GM06990 (cell line): Measurements from ENCODE around the gene WDR93.

Source experiments
- DNase-seq: peaks from one replicate; pipeline ENCODE4 v3.0.0-alpha.2; 2011; ENCODE audit not compliant: insufficient read length; ENCODE audit errors: extremely low read depth
- H3K27me3 ChIP-seq: replicated peaks from 2 replicates; pipeline ENCODE4 v1.6.0; 2011; ENCODE audit warnings: low read length; ENCODE audit not compliant: control insufficient read depth, insufficient read depth
- H3K36me3 ChIP-seq: 2 replicates; pipeline ENCODE4 v1.5.1; 2011; ENCODE audit warnings: low read length; ENCODE audit not compliant: control insufficient read depth, insufficient read depth
- H3K4me3 ChIP-seq: replicated peaks from 2 replicates; pipeline ENCODE4 v1.5.1; 2011; ENCODE audit warnings: low read depth, mild to moderate bottlenecking, control low read depth, low read length
- TF ChIP-seq, protein P1 (sequence below): IDR thresholded peaks from 2 replicates; pipeline ENCODE4 v1.5.1; 2011; ENCODE audit warnings: low read length, control low read depth, mild to moderate bottlenecking, inconsistent platforms; ENCODE audit not compliant: insufficient read depth, poor library complexity, severe bottlenecking

The WDR93 gene

DNA sequence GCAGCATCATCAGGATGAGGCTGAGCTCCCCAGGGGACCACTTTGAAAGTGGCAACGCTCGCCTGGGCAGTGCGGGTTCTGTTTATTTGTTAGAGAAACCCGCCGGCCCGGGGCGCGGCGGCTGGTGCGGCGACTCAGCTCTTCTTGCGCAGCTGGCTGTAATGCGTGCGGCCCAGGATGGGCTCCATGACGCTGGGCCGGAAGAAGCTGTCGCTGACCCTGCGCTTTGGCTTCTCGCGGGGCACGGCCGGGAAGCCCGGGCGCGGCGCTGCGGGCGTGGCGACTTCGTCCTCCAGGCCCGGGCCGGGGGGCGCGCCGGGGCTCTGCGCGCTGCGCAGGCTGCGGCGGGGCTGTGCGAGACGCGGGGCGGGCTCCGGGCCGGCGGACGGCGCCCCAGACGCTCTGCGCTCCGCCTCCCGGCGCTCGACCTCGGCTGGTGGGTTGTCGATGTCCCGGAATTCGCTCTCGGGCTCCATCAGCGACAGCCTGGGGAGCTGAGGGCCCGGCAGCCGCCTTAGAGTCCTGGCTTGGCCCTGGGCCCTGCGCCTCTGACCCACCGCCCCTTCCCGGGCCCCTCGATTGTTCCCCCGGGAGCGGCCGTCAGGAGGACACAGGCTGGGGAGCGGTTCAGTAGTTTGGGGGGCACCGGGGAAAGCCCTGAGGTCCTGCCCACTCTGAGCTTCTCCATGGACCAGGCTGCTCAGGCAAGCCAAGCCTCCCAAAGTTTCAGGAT is 25.0 kb upstream of the WDR93 start:
- no peak for DNase-seq
- H3K27me3 ChIP-seq: no peaks in the 10 kb centered on the region; the same call in 1 of the 2 replicates
- TF ChIP-seq, protein P1, sequence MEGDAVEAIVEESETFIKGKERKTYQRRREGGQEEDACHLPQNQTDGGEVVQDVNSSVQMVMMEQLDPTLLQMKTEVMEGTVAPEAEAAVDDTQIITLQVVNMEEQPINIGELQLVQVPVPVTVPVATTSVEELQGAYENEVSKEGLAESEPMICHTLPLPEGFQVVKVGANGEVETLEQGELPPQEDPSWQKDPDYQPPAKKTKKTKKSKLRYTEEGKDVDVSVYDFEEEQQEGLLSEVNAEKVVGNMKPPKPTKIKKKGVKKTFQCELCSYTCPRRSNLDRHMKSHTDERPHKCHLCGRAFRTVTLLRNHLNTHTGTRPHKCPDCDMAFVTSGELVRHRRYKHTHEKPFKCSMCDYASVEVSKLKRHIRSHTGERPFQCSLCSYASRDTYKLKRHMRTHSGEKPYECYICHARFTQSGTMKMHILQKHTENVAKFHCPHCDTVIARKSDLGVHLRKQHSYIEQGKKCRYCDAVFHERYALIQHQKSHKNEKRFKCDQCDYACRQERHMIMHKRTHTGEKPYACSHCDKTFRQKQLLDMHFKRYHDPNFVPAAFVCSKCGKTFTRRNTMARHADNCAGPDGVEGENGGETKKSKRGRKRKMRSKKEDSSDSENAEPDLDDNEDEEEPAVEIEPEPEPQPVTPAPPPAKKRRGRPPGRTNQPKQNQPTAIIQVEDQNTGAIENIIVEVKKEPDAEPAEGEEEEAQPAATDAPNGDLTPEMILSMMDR: no peak
- H3K36me3 ChIP-seq: no peaks in the 10 kb centered on the region
- peak overlapping the region; percentile 25 for H3K4me3 ChIP-seq

DNA sequence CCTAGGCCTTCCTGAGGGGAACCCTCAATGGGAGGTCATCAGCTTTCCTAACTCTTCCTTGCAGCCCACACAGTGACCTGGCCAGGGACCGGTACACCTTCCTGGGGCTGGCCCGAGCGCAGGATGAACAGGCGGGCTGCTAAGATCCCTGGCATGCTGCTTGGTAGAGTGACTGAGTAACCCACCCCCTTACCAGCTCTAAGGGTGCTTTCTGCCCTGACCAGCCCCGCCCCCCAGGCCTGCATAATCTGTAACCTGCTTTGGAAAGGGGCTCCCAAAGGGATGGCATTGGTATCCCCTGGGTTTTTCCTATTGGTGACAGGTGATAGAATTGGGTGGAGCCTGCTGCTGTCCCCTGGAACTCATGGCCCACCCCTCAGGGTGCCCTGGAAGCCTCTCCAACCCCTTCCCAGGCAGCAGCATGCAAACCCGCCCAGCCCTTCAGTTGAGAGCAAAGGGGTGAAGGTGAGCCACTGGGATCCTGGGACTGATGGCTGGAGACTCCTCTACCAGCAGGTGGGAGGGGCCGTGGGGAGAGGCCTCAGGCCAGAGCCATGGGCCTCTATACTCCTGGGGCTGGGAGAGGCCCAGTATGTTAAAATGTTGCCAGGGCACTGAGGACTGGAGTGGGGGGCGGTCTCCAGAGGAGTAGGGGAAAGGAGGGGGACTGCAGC is 24.3 kb upstream of the WDR93 start:
- no peak overlapping the region; the same call in 1 of the 2 replicates for H3K4me3 ChIP-seq
- no peaks in the 10 kb centered on the region for H3K36me3 ChIP-seq
- TF ChIP-seq, protein P1: no peak
- no peaks in the 10 kb centered on the region; the same call in 1 of the 2 replicates for H3K27me3 ChIP-seq
- DNase-seq: no peak

GRCh38 chr15:89666858-89667705 is 23.5 kb upstream of the WDR93 start:
- DNase-seq: no peak
- no peaks in the 10 kb centered on the region for H3K36me3 ChIP-seq
- H3K4me3 ChIP-seq: no peak overlapping the region
- H3K27me3 ChIP-seq: no peaks in the 10 kb centered on the region; the same call in 1 of the 2 replicates
- TF ChIP-seq, protein P1: no peak

DNA sequence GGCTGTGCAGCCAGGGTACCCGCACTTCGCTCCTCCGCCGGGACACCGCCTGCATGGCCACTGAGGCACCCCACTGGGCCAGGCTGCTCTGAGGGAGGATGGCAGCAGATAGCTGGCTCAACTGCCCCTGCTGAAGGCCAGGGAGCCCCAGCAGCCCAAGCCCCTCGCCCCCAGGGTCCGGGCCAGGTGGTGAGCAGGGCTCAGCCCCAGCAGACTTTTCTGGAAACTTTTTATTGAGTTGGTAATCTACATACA is 23.0 kb upstream of the WDR93 start:
- no peaks in the 10 kb centered on the region for H3K36me3 ChIP-seq
- no peaks in the 10 kb centered on the region; the same call in 1 of the 2 replicates for H3K27me3 ChIP-seq
- H3K4me3 ChIP-seq: no peak overlapping the region
- TF ChIP-seq, protein P1: no peak
- no peak for DNase-seq

DNA sequence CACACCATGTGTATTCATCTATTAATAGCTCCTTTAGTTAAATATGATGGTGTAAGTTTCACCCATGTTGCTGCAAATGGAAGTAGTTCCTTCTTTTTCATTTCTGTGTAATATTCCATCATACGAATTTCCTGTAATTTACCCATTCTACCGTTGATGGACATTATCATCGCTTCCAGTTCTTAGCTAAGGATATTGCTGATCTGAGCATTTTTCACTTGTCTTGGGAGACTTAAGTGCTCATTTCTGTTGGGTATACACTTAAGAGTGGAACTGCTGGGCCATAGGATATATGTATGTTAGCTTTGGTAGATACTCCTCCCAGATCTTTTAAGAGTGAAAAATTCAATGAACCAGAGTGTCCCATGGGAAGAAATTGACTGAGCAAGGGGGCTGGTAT is 22.4 kb upstream of the WDR93 start:
- H3K36me3 ChIP-seq: no peaks in the 10 kb centered on the region
- TF ChIP-seq, protein P1: no peak
- DNase-seq: no peak
- H3K27me3 ChIP-seq: no peaks in the 10 kb centered on the region; the same call in 1 of the 2 replicates
- no peak overlapping the region for H3K4me3 ChIP-seq
